NCI-H345 (cell line): ENCODE data around the gene KCNIP3.
A peak's percentile ranks its signal among the peaks of the same experiment; 100 is the strongest.

Experiments
- DNase-seq: peaks from one replicate; lab custom pipeline; 2025; lab: John Stamatoyannopoulos, UW

The KCNIP3 gene

DNA sequence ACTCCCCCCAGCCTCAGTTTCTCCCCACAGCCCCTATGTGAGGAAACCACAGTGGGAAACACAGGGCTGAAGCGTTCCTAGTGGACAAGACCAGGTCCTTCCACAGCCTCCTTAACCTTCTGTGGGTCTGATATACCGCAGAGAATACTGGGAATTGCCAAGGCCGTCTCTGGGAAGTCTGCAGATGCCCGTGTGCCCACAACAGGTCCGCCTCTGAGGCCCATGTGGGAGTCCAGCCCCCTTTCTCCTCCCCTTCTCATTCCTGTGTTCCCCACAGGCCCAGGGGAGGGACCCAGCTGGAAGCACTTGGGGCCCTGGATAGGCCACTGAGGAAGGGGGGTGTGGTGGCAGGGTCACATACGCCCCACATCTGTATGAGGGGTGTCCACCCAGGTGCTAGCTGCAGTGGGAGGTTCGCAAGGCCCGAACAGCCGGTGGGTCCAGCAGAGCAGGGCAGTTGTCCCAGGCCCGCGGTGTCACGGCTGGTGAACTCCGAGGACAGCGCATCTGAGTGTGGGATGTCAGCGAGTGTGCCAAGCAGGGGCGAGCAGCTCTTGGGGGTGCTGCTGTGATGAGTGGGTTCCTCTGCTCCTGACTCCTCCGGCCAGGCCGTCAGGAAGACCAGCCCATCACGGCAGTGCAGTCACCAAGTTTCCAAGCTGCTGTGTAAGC is 2.4 kb upstream of the KCNIP3 start:
- DNase-seq, result no peak

DNA sequence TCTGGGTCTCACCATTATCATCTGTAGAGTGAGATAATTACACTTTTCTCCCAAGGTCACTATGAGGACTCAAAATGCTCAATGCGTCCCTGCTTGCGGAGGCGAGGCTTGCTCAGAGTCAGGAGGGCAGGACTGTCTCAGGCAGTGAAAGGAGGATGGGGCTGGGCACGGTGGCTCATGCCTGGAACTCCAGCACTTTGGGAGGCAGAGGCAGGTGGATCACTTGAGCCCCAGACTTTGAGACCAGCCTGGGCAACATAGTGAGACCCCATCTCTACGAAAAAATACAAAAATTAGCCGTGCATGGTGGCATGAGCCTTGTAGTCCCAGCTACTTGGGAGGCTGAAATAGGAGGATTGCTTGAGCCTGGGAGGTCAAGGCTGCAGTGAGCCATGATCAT is 1.8 kb upstream of the KCNIP3 start:
- DNase-seq, result no peak

DNA sequence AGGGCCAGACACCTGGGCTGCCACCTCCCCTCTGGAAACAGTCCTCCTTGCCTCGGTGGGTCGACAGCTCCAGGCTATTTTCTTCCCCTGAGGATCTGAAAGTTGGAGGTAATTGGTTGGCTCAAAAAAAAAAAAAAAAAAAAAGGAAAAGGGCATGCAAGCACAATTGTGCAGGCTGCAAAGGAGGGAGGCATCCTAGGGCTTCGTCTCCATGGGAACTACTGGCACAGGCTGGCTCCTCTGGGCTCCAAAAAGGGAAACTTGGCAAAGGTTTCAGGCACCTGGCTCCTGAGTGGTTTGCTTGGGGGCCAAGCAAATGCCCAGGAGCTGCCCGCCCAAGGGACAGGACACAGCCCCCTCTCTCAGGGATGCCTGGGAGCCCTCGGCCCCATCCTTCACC is 1.1 kb upstream of the KCNIP3 start:
- DNase-seq, result peak; percentile 87

DNA sequence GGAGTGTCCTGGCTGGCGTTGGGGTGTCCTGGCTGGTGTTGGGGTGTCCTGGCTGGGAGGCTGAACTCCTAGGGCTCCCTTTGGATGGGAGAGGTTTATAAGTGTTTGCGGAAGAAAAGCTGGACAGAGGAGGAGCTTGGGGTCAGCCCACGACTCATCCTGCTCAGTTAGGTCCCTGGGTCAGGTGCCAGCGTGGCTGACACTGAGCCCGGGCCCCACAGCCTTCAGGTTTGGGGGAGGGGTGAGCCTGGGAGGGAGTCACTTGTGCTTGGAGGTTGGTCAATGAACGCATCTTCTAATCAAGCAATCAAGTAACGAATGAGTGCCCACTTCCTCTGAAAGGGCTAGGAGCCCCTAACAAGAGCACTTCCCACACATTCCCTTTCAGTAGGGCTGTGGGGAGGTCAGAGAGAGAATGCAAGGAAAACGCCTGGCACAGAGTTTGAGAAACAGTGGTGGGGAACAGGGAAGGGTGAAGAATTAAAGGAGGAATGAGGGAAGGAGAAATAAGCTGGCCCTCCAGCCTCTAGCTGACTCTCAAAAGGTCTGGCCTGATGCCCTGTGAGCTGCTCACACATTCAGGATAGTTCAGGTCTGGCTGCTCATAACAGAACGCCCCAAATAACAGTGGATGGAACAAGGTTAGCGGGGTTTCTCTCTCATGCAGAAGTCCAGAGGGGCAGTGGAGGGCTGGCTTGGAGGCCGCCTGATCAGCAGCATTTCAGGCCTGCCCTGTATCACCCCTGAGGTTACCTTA is 670 bp downstream of the KCNIP3 start:
- DNase-seq, result no peak

- DNase-seq, result no peak
Observed at GRCh38 chr2:95298486-95299111, 1.5 kb downstream of the KCNIP3 start.

DNA sequence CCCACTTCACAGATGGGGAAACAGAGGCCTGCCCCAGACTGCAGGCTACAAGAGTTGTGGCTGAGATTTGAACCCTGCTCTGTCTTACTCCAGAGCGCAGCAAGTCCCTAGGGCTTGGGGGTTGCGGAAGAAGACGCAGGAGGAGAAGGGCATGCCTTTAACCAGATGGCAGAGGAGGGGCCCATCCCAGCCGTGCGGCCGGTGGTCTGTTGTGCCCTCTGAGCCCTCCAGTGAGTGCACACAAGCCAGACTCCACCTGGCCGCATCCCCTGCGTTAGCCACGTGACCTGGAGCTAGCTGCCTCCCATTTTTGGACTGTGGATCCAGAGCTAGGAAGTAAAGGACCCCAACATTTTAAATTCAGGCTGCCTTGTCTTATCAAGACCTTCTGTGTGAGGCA is 2.8 kb downstream of the KCNIP3 start:
- DNase-seq, result no peak

GRCh38 chr2:95300450-95300849 is 3.3 kb downstream of the KCNIP3 start:
- DNase-seq, result peak; percentile 86

- DNase-seq, result no peak
Observed at GRCh38 chr2:95301186-95301585, 4.0 kb downstream of the KCNIP3 start.

- no peak for DNase-seq
Observed at GRCh38 chr2:95301876-95302641, 4.9 kb downstream of the KCNIP3 start.

DNA sequence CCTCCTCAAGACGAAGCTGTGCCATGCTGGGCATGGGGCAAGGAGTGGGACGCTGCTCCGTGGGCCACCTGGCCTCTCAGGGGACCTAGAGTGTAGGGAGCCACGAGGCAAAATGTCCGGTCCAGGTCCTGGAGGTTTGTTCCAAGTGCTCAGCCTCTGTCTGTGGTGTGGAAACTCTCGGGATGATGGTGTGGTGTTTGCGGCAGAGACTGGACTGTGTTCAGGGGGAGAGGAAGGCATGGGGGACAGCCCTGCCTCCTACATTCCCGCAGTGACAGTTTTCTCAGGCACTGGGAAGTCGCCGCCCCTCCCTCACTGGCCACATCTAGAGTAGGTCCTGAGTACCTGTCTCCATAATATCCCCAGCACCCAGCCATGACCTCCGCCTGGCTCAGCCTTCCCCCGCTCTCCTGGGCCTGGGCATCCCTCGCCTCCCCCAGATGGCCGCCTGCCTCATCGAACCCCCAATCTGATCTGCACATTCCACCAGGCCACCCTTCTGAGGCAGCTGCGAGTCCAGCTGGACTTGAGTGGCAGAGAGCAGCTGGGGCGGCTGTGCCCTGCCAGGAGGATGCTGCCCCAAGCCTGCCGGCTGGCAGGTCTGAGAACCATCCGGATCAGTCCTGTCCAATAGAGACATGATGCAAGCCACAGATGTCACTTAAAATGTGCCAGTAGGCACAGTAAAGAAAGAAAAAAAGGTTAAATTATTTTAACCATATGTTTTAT is 6.2 kb downstream of the KCNIP3 start:
- DNase-seq, result no peak

- peak; percentile 75 for DNase-seq
Observed at GRCh38 chr2:95305380-95306061, 8.4 kb downstream of the KCNIP3 start.

DNA sequence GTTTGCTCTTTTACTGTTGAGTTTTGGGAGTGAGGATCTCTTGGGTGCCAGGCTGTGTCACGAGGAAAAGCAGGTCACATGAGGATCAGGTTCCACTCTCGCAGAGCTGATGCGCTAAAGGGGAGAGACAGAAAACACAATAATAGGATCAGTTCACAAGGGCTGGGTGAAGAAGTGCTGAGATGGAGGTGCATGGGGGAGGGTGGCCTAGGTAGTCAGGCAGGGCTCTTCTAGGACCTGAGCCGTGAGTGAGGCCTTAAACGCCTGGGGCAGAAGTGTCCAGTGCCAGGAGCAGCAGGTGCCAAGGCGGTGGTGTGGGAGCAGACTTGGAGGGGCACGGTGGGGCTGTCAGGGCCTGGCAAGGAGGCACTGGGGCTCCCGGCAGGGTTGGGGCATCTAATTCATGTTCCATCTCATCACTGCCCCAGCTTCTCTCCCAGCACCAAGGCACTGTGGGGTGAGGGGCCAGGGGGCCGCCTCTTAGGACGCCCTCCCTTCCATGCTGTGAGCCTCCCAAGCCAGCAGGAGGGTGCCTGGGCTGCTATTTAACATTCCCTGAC is 9.3 kb downstream of the KCNIP3 start:
- DNase-seq, result peak; percentile 29

DNA sequence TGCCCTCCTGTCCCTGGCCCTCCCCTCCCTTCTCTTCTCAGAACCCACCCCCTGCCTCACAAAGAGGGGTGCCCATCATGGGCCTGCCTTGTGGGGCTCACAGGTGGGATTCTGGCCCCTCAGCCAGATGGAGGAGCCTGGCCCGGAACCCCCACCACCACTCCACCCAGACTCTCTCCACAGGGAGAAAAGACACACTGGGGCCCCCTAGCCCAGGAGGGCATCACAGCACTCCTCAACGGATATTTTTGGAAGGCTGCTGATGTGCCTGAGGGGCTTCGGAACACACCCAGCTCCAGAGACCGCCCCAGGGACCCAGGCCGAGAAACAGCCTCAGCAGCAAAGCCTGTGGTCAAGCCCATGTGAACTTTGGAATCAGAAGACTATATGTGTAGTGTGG is 9.9 kb downstream of the KCNIP3 start:
- no peak for DNase-seq

- no peak for DNase-seq
Observed at GRCh38 chr2:95307878-95308277, 10.7 kb downstream of the KCNIP3 start.

DNA sequence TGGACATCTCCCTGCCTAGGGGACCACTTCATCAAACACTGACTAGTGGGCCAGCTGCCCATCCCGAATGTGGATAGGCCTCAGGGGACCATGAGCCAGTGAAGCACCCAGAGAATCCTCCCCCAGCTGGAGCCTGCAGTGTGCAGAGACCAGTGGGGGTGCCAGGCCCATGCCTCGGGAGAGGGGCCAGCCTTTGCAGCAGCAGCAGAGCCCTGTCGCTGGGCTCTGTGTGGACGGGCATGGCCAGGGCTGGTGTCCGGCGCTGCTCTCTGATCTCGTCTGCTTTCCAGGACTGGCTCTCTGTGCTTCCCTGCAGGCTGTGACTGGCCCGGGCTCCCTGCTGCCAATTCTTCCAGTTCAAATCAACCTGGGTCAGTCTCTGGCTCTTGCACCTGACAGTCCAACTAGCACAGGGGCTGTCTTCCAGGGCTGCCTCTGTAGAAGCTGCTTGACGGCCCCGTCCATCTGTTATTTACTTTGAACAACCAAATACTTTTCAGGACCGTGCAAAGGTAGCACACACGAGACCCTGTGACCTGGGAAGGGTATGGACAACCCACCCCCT is 11.4 kb downstream of the KCNIP3 start:
- DNase-seq, result no peak

DNA sequence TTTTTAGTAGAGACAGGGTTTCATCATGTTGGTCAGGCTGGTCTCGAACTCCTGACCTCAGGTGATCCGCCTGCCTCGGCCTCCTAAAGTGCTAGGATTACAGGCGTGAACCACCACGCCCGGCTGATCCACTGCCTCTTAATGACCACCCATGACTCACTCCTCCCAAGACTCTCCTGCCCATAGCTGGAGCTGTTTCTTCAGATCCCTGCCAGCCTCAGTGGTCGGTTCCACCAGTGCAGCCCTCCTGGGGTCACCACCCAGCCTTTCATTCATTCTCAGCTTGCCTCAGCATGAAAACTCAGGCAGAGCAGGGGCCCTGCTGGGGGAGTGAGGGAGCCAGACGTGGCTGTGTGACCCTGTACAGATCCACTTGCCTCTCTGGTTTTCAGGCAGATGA is 12.5 kb downstream of the KCNIP3 start:
- DNase-seq, result no peak

DNA sequence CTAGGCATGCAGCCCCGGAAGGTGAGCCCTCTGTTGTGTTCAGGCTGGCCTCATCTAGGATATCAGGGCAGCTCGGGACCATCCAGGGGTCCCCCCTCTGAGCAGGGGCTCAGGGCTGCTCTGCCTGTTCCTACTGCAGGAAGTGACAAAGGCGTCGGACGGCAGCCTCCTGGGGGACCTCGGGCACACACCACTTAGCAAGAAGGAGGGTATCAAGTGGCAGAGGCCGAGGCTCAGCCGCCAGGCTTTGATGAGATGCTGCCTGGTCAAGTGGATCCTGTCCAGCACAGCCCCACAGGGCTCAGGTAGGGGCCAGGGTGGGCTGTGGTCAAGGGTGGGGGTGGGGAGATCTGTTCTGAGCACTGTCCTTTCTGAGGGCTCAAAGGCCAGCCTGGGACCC is 13.1 kb downstream of the KCNIP3 start:
- no peak for DNase-seq

GRCh38 chr2:95310651-95311050 is 13.5 kb downstream of the KCNIP3 start:
- no peak for DNase-seq

- DNase-seq, result no peak
Observed at GRCh38 chr2:95311815-95312542, 14.8 kb downstream of the KCNIP3 start.
